ENCODE results near the gene P2RY10. TPM values are rescaled to one million over a fixed set of nuclear protein-coding genes. Genes with fewer than 3 reads are reported as not detected.

The P2RY10 gene
- polyA plus RNA-seq, 1 donor from 2014 or later: not detected

Other genes with a start within 250 kb of the P2RY10 start
- 0.12 TPM for gene LPAR4, start 197.7 kb upstream of the P2RY10 start, polyA plus RNA-seq (ENCODE audit: insufficient read depth, low read depth, low replicate concordance)
- gene GPR174, start 199.3 kb downstream of the P2RY10 start, polyA plus RNA-seq (ENCODE audit: insufficient read depth, low read depth, low replicate concordance): not detected

Data from brain (organoid and tissue), 1 donor.